HepG2 (cell line): ENCODE data around the gene JAKMIP2. TPM values are rescaled to one million over a fixed set of nuclear protein-coding genes. Genes with fewer than 3 reads are reported as not detected.

Experiments used
- E2F1 ChIP-seq: sonication (generic); formaldehyde crosslinking; IDR thresholded peaks from 2 replicates; pipeline ENCODE4 v1.5.0; 2020; ENCODE audit warnings: missing genetic modification reagents
- HBP1 ChIP-seq: IDR thresholded peaks from 2 replicates; pipeline ENCODE4 v1.6.1; 2016; ENCODE audit warnings: low read depth, control low read depth
- HMG20B ChIP-seq: conservative IDR thresholded peaks from 2 replicates; pipeline ENCODE4 v1.6.1; 2016; ENCODE audit warnings: missing genetic modification reagents, missing compliant biosample characterization
- HOXA5 ChIP-seq: sonication (generic); formaldehyde crosslinking; IDR thresholded peaks from 2 replicates; pipeline ENCODE4 v1.4.0; 2020; ENCODE audit warnings: missing genetic modification reagents
- NR2C2 ChIP-seq: sonication (generic); formaldehyde crosslinking; IDR thresholded peaks from 2 replicates; pipeline ENCODE4 v1.4.0; 2020; ENCODE audit warnings: missing genetic modification reagents, mild to moderate bottlenecking, moderate library complexity, borderline replicate concordance
- REST ChIP-seq, 2 experiments: IDR thresholded peaks; 2 replicates each; pipeline ENCODE4 v1.6.1; 2011 to 2012; ENCODE audit warnings: low read length in 2 of 2, borderline replicate concordance in 1 of 2, low read depth in 1 of 2, mild to moderate bottlenecking in 1 of 2, moderate library complexity in 1 of 2
- SOX5 ChIP-seq: IDR thresholded peaks from 2 replicates; pipeline ENCODE4 v1.6.1; 2016; ENCODE audit warnings: borderline replicate concordance
- SRY ChIP-seq: sonication (generic); formaldehyde crosslinking; IDR thresholded peaks from 2 replicates; pipeline ENCODE4 v1.8.0; 2022; ENCODE audit warnings: mild to moderate bottlenecking, missing genetic modification reagents
- TARDBP ChIP-seq: sonication (generic); formaldehyde crosslinking; IDR thresholded peaks from 2 replicates; pipeline ENCODE4 v1.8.0; 2022; ENCODE audit warnings: mild to moderate bottlenecking, missing genetic modification reagents
- TBX2 ChIP-seq: sonication (generic); formaldehyde crosslinking; IDR thresholded peaks from 2 replicates; pipeline ENCODE4 v1.5.0; 2020; ENCODE audit warnings: missing genetic modification reagents, mild to moderate bottlenecking, borderline replicate concordance
- TFAP4 ChIP-seq: sonication (generic); IDR thresholded peaks from 2 replicates; pipeline ENCODE4 v1.6.1; 2016; ENCODE audit warnings: low read depth, borderline replicate concordance
- TFDP2 ChIP-seq: sonication (generic); formaldehyde crosslinking; IDR thresholded peaks from 2 replicates; pipeline ENCODE4 v1.4.0; 2020; ENCODE audit warnings: missing genetic modification reagents
- ZKSCAN5 ChIP-seq: sonication (generic); formaldehyde crosslinking; IDR thresholded peaks from 2 replicates; pipeline ENCODE4 v1.5.1; 2020; ENCODE audit warnings: mild to moderate bottlenecking, missing genetic modification reagents
- ZNF646 ChIP-seq: sonication (generic); formaldehyde crosslinking; IDR thresholded peaks from 2 replicates; pipeline ENCODE4 v1.9.0; 2021; ENCODE audit warnings: mild to moderate bottlenecking, missing genetic modification reagents
- polyA plus RNA-seq, 8 experiments: library from polyadenylated mRNA; depleted of rRNA in 3 of 8; stranded (reverse) in 7 of 8; unstranded in 1 of 8; fragments of >200 nt; fragmentation: Illumina TruSeq in 4 of 8; extraction: Trizol in 4 of 8; gene quantifications; 2 replicates each; pipeline versions ENCODE4 v1.2.1 to v1.2.3, GENCODE V29; 2011 to 2016; ENCODE audit warnings: low read depth in 4 of 8, missing spikeins in 1 of 8, mixed read lengths in 1 of 8; ENCODE audit not compliant: insufficient read depth in 1 of 8
- total RNA-seq, 5 experiments: library from RNA; depleted of rRNA; stranded (reverse); fragments of >200 nt; fragmentation: Illumina TruSeq; extraction: Trizol; gene quantifications; 2 replicates each; pipeline ENCODE4 v1.2.3, GENCODE V29; 2016; ENCODE audit warnings: low read depth in 1 of 5

JAKMIP2 gene
- total and polyA plus RNA-seq, 2 of the 13 experiments (the other 11 are each of a cell fraction or from before 2014, with no cell fraction given): 0.04 to 2.1 TPM

GRCh38 chr5:147671365-147671764 is 111.2 kb downstream of the JAKMIP2 start (continued):
- TF ChIP-seq ZNF646 (CRISPR knock-in tag) (no peak), TARDBP (peak; percentile 21; the same call in 1 of the 2 replicates), TFDP2 (CRISPR knock-in tag) (0 out of 2 replicates have a peak, but pooled peaks have one; percentile 39), HOXA5 (CRISPR knock-in tag) (no peak), HBP1 (CRISPR knock-in tag) (0 out of 2 replicates have a peak, but pooled peaks have one; percentile 38), SRY (CRISPR knock-in tag) (peak; percentile 46; the same call in 1 of the 2 replicates), ZKSCAN5 (no peak), HMG20B (no peak), REST (IDR thresholded peaks at IDR 0.05; ENCODE audit: borderline replicate concordance in 1 of 2, low read depth in 1 of 2, low read length in 2 of 2) (no peak), SOX5 (peak; percentile 75; the same call in 1 of the 2 replicates), TFAP4 (no peak), E2F1 (no peak), NR2C2 (CRISPR knock-in tag) (peak; percentile 39; the same call in 1 of the 2 replicates), TBX2 (peak; percentile 33; the same call in 1 of the 2 replicates)
